Brain pericyte (primary cell): ENCODE data around the gene NAP1L5.

Source experiments
- DNase-seq: peaks from one replicate; pipeline ENCODE4 v3.0.0-alpha.2; 2012; ENCODE audit warnings: low read depth, low spot score

Gene NAP1L5

DNA sequence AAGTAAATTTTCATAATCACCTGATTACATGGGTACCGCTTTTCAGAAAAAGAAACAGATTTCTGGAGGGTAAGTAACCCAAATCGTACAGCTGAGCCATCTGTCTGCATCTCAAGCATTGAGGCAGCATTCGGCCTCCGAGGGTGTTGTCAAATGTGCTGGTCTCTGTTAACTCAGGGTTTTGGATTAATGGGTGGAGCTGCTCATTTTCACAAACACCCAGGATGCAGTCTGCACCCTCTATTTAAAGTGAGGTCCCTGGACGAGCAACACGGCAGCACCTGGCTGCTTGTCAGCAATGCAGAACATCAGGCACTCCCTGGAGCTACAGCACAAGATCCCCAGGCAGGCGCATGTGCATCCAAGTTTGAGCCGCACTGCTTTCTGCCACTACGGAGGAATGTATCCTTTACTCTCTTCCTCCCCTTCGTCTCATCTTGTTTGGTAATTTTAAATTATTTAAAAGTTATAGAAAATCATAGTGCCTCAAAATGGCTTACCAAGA is 24.7 kb upstream of the NAP1L5 start:
- no peak for DNase-seq

DNA sequence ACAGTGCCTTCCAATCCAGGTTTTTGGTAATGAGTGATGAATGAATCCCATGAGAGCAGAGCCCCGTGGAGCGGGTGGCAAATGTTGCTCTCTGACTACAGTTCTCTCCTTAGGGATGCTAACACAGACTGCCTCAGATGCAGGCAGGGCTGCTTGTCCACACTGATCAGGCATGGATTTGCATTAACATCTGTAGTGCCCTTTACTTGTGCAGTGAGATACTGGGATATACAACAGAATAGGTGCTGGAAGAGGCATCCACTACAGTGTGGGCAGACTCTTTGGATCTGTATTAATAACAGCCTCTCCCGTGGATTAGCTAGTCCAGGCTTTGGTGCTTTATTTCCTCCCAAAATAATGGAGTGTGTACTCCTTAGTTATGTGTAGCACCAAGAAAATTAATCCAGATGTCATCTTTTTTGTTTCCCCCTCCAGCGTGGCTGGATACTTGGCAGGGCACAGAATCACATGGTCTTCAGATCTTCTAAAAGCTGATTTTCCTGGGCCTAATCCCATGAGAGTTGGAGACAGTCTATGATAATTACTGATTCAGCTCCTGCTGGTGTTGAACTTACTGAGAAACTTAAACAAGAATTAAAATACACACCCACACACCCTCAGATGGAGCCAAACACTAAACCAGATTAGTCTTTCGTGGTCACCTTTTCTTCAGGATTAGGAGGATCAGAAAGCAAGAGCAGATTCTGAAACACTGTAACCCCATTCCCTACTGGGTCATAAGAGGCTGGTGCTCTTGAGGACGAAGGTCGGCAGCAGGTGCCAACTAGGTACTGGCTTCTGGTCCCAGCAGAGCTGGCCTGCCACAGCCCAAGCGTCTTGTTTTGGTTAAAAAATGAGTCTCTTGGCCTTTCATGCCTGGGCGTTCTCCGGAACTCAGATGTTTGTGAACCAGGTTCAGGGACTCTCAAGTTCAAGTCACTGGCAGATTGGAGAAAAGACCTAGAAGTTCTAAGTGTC is 23.1 kb upstream of the NAP1L5 start:
- DNase-seq, result no peak

- no peak for DNase-seq
Observed at GRCh38 chr4:88719381-88719780, 21.8 kb upstream of the NAP1L5 start.

DNA sequence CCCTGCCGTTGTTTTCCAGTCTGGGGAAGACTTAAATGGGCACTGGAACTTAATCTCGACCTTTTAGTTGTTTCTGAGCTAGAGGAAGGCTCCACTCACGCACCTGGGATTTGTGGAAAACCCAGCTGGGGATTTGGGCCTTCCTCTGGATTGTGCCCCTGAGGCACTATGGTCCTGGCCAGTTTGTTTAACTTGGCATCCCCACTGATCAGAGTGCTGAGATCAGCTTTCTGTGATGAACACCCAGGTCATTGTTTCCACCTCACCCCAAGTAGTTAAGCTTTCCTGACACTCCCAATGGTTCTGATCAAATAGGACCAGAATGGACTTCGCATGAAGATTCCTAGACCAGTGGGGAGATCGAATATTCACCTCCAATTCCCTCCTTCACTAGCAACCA is 20.5 kb upstream of the NAP1L5 start:
- no peak for DNase-seq

GRCh38 chr4:88713782-88714181 is 16.2 kb upstream of the NAP1L5 start:
- no peak for DNase-seq

DNA sequence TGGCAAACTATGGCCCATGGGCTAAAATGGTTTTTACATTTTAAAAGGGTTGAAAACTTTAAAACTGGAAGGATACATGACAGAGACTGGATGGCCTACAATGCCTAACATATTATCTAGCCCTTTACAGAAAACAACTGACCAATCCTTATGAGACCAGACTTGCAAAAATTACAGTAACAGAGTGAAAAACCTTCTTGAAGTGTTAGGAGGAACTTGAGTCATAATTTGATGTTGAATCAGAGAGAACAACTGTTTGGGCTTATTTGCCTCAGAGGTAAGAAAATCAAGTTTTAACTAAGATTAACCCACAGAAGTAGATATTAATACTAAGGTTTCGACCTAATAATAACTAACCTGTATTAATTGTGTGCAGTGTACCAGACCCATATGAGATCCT is 12.4 kb upstream of the NAP1L5 start:
- no peak for DNase-seq

DNA sequence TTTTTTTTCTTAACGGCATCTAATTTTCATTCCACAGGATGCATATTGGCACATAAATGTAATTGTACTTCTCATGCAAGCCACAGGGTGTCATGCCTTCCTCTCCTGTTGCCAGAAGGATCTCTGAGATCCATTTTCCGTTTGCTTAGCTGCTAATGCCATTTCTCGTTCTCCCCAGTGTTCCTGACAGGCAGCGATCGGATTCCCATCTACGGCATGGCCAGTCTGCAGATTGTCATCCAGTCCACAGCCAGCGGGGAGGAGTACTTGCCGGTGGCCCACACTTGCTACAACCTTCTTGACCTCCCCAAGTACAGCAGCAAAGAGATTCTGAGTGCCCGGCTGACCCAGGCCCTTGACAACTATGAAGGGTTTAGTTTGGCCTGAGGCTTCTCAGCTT is 8.9 kb upstream of the NAP1L5 start:
- DNase-seq, result peak; percentile 24

DNA sequence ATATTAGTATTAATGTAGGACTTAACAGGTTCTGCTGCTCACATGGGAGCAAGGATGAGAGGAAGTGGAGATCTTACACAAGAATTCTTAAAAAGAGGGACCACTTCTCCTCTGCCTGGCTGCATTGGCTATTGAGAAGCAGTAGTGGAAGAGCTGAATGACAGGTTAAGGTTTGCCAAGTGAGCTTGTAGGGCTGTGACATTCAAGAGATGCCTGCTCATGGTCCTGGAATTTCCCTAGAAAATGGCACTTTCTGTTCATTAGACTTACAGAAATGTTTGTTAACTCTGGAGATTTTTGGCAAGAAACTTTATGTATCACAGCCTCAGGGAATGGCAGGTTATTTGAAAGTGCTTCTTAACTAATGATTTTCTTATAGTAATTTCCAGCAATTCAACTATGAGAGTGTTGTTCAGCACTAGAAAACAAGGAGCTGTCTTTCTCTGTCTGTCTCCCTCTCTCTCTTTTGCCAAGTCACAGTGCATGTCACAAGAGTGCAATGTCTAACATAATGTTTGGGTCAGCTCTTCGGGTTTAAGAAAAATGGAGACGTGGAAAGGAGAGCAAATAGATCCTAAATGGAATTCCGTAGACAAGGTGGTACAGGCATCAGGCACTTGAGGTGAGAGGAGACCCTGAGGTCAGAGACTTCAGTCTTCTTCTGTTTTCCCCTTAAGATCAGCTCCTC is 8.3 kb upstream of the NAP1L5 start:
- no peak for DNase-seq

DNA sequence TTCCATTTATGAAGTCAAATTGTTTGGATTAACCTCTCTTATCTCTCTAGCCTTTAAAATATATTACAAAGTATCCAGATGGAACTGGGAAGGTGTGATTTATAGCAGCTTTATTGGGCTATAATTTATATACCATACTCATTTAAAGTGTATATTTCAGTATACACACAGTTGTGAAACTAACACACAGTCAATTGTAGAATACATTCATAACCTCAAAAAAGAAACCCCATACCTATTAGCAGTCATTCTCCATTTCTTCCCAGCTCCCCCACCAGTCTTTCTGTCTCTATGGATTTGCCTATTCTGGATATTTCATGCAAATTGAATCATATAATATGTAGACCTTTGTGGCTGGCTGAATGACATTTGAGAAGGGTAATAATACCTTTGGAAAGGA is 7.6 kb upstream of the NAP1L5 start:
- DNase-seq, result no peak

DNA sequence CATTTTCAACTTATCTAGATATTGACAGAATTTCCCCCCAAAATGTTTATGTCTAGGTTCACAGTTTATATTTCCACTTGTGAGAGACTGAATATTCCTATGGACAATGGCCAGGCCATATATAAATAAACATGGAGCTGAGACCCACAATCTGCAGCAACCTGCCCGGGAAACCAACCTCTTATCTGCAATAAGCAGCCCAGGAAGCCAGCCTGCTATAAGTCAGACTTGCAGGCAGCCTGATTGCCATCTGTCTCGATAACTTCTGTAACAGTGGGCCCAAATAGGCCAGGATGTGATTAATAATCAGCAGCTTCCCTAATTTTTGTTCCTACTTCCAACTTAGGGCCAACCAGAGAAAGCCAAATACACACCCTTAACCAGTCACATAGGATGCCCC is 5.2 kb upstream of the NAP1L5 start:
- no peak for DNase-seq

- no peak for DNase-seq
Observed at GRCh38 chr4:88698519-88698918, 890 bp upstream of the NAP1L5 start.

DNA sequence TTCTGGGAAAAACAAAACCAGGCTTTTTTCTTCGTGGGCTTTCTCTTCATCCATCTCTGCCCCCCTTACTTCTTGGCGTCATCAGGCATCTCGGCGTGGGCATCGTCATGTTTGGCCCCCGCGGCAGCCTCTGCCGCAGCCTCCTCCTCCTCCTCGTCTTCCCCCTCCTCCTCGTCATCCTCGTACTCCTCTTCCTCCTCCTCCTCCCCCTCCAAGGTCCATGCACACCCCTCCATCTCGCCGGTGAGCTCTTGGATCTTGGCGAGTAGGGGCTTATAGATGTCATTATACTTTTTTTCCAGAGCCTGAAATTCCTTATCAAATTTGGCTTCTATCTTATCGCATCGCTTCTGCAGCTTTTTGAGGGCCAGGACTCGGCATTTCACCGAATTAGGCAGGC is 488 bp downstream of the NAP1L5 start:
- no peak for DNase-seq

GRCh38 chr4:88696630-88697029 is 999 bp downstream of the NAP1L5 start:
- no peak for DNase-seq

- DNase-seq, result no peak
Observed at GRCh38 chr4:88693792-88694191, 3.8 kb downstream of the NAP1L5 start.

GRCh38 chr4:88690355-88690754 is 7.3 kb downstream of the NAP1L5 start:
- no peak for DNase-seq

DNA sequence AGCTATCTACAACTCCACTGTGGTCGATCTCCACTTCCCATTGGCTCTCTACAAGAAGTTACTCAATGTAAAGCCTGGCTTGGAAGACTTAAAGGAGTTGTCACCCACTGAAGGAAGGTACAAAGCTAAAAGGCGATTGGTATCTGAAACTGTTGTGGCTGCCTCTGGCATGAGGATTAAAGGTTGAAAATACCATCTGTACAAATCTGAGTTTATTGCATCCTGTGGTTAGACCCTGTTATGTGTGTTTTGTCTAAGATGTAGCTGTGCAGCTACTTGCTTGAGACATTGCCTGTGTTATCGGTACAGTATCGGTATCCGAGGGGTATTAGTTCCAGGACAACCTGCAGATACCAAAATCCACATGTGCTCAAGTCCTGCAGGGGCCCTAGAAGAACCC is 16.4 kb downstream of the NAP1L5 start:
- no peak for DNase-seq

GRCh38 chr4:88675543-88675942 is 22.1 kb downstream of the NAP1L5 start:
- no peak for DNase-seq

DNA sequence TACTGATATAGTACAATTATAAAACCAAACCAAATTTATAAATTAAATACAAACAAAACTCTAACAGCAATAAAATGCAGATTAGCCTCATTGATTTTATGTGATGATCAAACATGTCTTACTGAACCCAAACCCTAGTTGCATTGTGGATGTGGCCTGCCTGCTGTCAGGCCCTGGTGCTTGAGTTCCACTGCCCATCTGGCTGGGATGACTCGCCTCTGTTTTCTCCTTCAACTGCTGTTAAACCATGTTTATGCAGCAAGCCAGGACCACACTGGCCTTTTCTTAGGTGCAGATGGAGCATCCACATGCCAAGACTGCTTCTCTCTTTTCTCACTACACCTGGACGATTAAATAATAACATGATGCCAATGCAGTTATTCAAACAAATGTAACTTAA is 22.6 kb downstream of the NAP1L5 start:
- DNase-seq, result no peak

DNA sequence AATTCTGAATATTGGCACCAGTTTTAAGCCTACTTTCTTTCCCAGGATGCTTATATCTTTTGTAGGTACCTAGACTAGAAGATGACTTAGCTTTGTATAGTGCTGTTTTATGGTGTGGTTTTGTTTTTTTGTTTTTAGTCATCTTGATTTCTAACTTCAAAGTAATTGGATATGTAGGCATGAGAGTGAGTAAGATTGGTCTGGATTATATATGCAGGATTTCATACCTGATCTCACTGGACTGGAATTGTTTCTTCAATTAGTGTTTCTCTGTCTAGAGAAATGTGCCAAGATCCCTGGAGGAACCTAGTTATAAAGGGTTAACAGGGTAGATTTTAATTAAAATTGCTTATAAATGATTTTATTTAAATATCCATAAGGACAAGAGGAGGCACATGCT is 23.1 kb downstream of the NAP1L5 start:
- no peak for DNase-seq

DNA sequence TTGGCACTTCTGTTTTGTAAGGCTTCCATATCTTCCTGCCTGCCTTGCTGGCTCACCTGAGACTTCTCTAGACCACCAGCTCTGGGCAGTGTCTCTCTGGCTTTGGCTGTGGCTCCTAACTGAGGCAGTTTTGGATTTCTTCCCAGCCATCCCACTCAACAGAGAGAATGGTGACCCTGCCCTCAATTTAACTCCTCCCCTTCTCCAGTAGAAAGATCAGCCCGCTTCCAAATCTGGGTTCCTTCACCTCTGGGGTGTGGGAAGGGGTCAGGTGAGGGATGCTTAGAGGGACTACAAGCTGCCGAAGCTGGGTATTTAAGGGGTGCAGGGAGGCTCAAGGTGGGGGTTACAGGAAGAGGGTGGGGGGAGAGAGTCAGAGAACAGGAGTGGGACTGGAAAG is 23.7 kb downstream of the NAP1L5 start:
- no peak for DNase-seq

- no peak for DNase-seq
Observed at GRCh38 chr4:88672987-88673386, 24.6 kb downstream of the NAP1L5 start.

GRCh38 chr4:88661739-88662138 is 35.9 kb downstream of the NAP1L5 start:
- peak; percentile 18 for DNase-seq
